GM23248 (cell line): ENCODE results near the gene DGAT2L6.

ENCODE experiments used
- EZH2 ChIP-seq: fragments of 200-600 bp; sonication (generic); IDR thresholded peaks from 2 replicates; pipeline ENCODE4 v1.6.1; 2018; ENCODE audit warnings: antibody characterized with exemption, mild to moderate bottlenecking; ENCODE audit not compliant: insufficient read depth, poor library complexity, severe bottlenecking
- EZH2phosphoT487 ChIP-seq: fragments of 200-600 bp; sonication (generic); IDR thresholded peaks from 2 replicates; pipeline ENCODE4 v1.6.1; 2018; ENCODE audit warnings: antibody characterized with exemption, moderate library complexity, mild to moderate bottlenecking, low read depth; ENCODE audit not compliant: insufficient read depth

DNA sequence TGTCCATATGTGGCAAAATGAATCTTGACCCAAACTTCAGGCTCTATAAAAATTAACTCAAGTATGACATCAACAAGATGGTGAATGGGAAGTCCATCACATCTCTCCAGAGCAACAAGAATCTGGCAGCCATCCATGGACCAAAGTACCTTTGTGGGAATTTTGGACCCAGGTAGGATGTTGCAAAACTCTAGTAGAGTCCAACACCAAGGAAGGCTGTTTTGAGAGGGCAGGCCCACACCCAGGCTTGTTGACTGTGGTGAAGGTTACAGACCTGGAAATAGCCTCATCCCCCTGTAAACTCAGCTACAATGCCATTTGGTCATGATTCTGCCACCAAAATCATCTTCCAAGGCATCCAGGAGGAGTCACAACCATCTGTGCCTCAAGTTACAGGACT is 12.9 kb downstream of the DGAT2L6 start:
- TF ChIP-seq EZH2 (no peak), EZH2phosphoT487 (no peak)
